PC-9 (cell line): ENCODE measurements around the gene NFKBIZ. TPM values are rescaled to one million over a fixed set of nuclear protein-coding genes. Genes with fewer than 3 reads are reported as not detected.

Source experiments
- BruUV-seq: library from RNA; stranded (reverse); fragments of 400-500 nt; replicated peaks from 2 replicates; lab custom pipeline; 2021; lab: Mats Ljungman, UMichigan
- CTCF ChIA-PET: fragments of 300-600 bp; sonication (Branson Sonifier 250); formaldehyde crosslinking; loops from one replicate; lab custom pipeline; 2022; ENCODE audit warnings: antibody characterized with exemption; lab: Charles Lee
- POLR2A ChIA-PET: fragments of 300-600 bp; sonication (Branson Sonifier 250); formaldehyde crosslinking; loops from one replicate; lab custom pipeline; 2022; ENCODE audit warnings: antibody characterized with exemption; ENCODE audit not compliant: unreplicated experiment; lab: Charles Lee
- DNase-seq, 2 experiments: peaks; one replicate each; pipeline versions ENCODE4 v3.0.0 to v3.0.0-alpha.2; 2015 to 2022; ENCODE audit warnings: mixed read lengths in 1 of 2
- H2AFZ ChIP-seq: fragments of 200-600 bp; sonication (generic); 2 replicates; pipeline ENCODE4 v1.8.1; 2017; ENCODE audit warnings: antibody characterized with exemption
- H3F3A ChIP-seq: fragments of 200-600 bp; sonication (generic); 2 replicates; pipeline ENCODE4 v1.8.1; 2017; ENCODE audit warnings: antibody characterized with exemption, mild to moderate bottlenecking, low read depth; ENCODE audit not compliant: insufficient read depth
- H3K27ac ChIP-seq: fragments of 200-600 bp; sonication (generic); 2 replicates; pipeline ENCODE4 v1.6.1; 2016; ENCODE audit warnings: mixed run types
- H3K27me3 ChIP-seq: fragments of 200-600 bp; sonication (generic); 2 replicates; pipeline ENCODE4 v1.6.1; 2016; ENCODE audit warnings: low read depth, mixed run types; ENCODE audit not compliant: insufficient read depth
- H3K36me3 ChIP-seq: fragments of 200-600 bp; sonication (generic); 2 replicates; pipeline ENCODE4 v1.6.1; 2016; ENCODE audit warnings: low read depth, mixed run types
- H3K4me1 ChIP-seq: fragments of 200-600 bp; sonication (generic); replicated peaks from 2 replicates; pipeline ENCODE4 v1.6.1; 2016; ENCODE audit warnings: mixed run types; ENCODE audit not compliant: insufficient read depth
- H3K4me2 ChIP-seq: fragments of 200-600 bp; sonication (generic); 2 replicates; pipeline ENCODE4 v1.6.1; 2017; ENCODE audit warnings: mixed run types
- H3K4me3 ChIP-seq: fragments of 200-600 bp; sonication (generic); 2 replicates; pipeline ENCODE4 v1.6.1; 2016; ENCODE audit warnings: mixed run types
- H3K79me2 ChIP-seq: fragments of 200-600 bp; sonication (generic); 2 replicates; pipeline ENCODE4 v1.6.1; 2017; ENCODE audit warnings: low read depth, mixed run types
- H3K9me2 ChIP-seq: fragments of 200-600 bp; sonication (generic); 2 replicates; pipeline ENCODE4 v1.8.1; 2017; ENCODE audit warnings: mild to moderate bottlenecking; ENCODE audit not compliant: insufficient read depth
- H3K9me3 ChIP-seq: fragments of 200-600 bp; sonication (generic); 2 replicates; pipeline ENCODE4 v1.8.1; 2016; ENCODE audit warnings: low read depth; ENCODE audit not compliant: insufficient read depth
- H4K20me1 ChIP-seq: fragments of 200-600 bp; sonication (generic); 2 replicates; pipeline ENCODE4 v1.8.1; 2017; ENCODE audit not compliant: insufficient read depth
- EZH2 ChIP-seq: fragments of 200-600 bp; sonication (generic); IDR thresholded peaks from 2 replicates; pipeline ENCODE4 v1.8.0; 2017; ENCODE audit warnings: antibody characterized with exemption, low read depth
- intact Hi-C: fragments of 100-400 bp; cut with micrococcal nuclease; formaldehyde crosslinking; loops from one replicate; pipeline ENCODE4 v1.10.0; 2022; ENCODE audit not compliant: unreplicated experiment
- total RNA-seq: library from RNA; stranded (reverse); gene quantifications from 2 replicates; pipeline ENCODE4 v1.2.3, GENCODE V29; 2021
- TF ChIP-seq, protein P1 (sequence below): fragments of 200-600 bp; sonication (generic); conservative IDR thresholded peaks from 2 replicates; pipeline ENCODE4 v1.6.1; 2017; ENCODE audit warnings: mixed run types, antibody characterized with exemption, mild to moderate bottlenecking, moderate library complexity

NFKBIZ gene
- total RNA-seq, 1 experiment from 2014 or later = 44.9 TPM

DNA sequence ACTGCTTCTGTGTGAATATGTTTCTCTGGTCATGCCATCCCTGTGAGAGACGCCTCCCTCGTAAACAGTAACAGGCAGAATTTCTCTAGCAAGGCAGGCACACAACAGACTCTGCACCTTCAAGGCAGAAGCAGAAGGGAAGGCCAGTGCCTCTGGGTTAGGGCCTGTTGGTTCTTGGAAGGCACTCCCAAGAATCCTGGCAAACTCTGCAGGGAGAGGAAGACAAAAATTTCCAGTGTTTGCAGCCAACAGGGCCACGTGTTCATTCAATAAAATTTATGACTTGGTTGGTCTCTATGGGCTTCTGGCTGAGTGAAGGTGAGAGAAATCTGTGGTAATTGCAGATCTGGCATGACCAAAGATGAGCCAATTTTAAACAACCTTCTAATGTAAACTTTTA, 39.3 kb downstream of the NFKBIZ start:
- Histone ChIP-seq H4K20me1 (no peaks in the 10 kb centered on the region), H3K9me3 (peaks cover 3% of the 10 kb centered on the region; the same call in 1 of the 2 replicates), H3K4me1 (no peaks in the 10 kb centered on the region), H2AFZ (peak overlapping the region; percentile 2; the same call in 1 of the 2 replicates), H3K79me2 (no peaks in the 10 kb centered on the region), H3K4me2 (no peak overlapping the region), H3K27me3 (no peaks in the 10 kb centered on the region), H3K4me3 (no peak overlapping the region), H3K27ac (no peak overlapping the region), H3F3A (peaks cover 5% of the 10 kb centered on the region), H3K9me2 (no peaks in the 10 kb centered on the region; the same call in 1 of the 2 replicates), H3K36me3 (no peaks in the 10 kb centered on the region)
- BruUV-seq = no TSS peak
- CTCF ChIA-PET = no interaction called here
- intact Hi-C loops = no loop called here
- TF ChIP-seq EZH2 = no peak
- TF ChIP-seq, protein P1, sequence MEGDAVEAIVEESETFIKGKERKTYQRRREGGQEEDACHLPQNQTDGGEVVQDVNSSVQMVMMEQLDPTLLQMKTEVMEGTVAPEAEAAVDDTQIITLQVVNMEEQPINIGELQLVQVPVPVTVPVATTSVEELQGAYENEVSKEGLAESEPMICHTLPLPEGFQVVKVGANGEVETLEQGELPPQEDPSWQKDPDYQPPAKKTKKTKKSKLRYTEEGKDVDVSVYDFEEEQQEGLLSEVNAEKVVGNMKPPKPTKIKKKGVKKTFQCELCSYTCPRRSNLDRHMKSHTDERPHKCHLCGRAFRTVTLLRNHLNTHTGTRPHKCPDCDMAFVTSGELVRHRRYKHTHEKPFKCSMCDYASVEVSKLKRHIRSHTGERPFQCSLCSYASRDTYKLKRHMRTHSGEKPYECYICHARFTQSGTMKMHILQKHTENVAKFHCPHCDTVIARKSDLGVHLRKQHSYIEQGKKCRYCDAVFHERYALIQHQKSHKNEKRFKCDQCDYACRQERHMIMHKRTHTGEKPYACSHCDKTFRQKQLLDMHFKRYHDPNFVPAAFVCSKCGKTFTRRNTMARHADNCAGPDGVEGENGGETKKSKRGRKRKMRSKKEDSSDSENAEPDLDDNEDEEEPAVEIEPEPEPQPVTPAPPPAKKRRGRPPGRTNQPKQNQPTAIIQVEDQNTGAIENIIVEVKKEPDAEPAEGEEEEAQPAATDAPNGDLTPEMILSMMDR = no peak
- DNase-seq = no peak
- POLR2A ChIA-PET = no interaction called here

DNA sequence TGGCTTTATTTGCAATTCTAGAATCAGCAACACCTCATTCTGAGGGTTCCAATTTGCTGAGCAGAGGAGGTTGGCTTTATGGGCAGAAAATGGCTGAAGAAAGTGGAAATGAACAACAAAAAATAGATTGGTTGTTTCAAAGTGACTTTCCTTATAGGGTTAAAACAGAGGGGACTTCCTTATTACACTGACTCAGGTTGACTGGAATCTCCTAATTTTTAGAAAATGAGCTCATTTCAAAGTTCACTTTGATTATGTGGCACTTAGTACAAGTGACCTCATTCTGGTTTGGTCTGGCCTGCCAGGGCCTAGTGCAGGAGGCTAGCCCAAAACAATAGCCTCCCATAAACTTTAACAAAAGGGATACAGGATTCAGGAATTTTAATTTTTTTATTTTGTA, 41.4 kb downstream of the NFKBIZ start:
- Histone ChIP-seq H3K4me2 (no peak overlapping the region), H4K20me1 (no peaks in the 10 kb centered on the region), H3K9me3 (peaks cover 3% of the 10 kb centered on the region; the same call in 1 of the 2 replicates), H3K4me3 (no peak overlapping the region), H3K4me1 (no peaks in the 10 kb centered on the region), H2AFZ (no peak overlapping the region), H3K36me3 (no peaks in the 10 kb centered on the region), H3K27me3 (no peaks in the 10 kb centered on the region), H3K79me2 (no peaks in the 10 kb centered on the region), H3K9me2 (no peaks in the 10 kb centered on the region; the same call in 1 of the 2 replicates), H3K27ac (no peak overlapping the region), H3F3A (peaks cover 5% of the 10 kb centered on the region)
- intact Hi-C loops = no loop called here
- no peak for TF ChIP-seq EZH2
- TF ChIP-seq, protein P1 = no peak
- POLR2A ChIA-PET = interaction anchor here (0.6 kb wide), 2 partner anchors 27 to 383 kb away, joined by 3 to 4 read pairs; no protein-coding TSS in a partner anchor
- no peak for DNase-seq
- CTCF ChIA-PET = no interaction called here
- BruUV-seq = no TSS peak

DNA sequence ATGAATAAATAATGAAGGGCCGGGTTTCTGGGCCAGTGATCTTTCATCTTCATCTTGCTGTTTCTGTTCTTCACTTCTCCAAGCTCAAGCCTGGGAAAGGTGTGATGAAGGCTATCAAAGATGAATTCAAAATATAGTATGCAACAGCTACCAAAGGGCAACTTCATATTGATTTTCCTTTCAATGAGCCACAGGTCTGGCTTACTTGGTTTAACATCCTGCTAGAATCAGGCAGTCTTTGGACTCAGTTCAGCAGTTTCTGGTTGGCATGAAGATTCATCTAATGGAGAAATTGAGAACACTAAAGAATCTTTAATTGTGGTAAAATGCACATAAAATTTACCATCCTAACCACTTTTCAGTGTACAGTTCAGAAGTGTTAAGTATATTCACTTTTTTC, 43.3 kb downstream of the NFKBIZ start:
- ChIA-PET POLR2A (interaction anchor here (0.6 kb wide), 1 partner anchor 11 kb away, joined by 4 read pairs; no protein-coding TSS in a partner anchor), CTCF (no interaction called here)
- TF ChIP-seq EZH2 = no peak
- TF ChIP-seq, protein P1 = no peak
- Histone ChIP-seq H3K4me3 (no peak overlapping the region), H3K79me2 (no peaks in the 10 kb centered on the region), H3K9me3 (peaks cover 3% of the 10 kb centered on the region; the same call in 1 of the 2 replicates), H3K27ac (no peak overlapping the region), H4K20me1 (no peaks in the 10 kb centered on the region), H3F3A (peaks cover 5% of the 10 kb centered on the region), H3K4me1 (no peaks in the 10 kb centered on the region), H3K4me2 (no peak overlapping the region), H3K9me2 (no peaks in the 10 kb centered on the region; the same call in 1 of the 2 replicates), H3K36me3 (no peaks in the 10 kb centered on the region), H3K27me3 (no peaks in the 10 kb centered on the region), H2AFZ (no peak overlapping the region)
- intact Hi-C loops = no loop called here
- DNase-seq = no peak
- no TSS peak for BruUV-seq
